ENCODE data around the gene RALGAPA2. TPM values are rescaled to one million over a fixed set of nuclear protein-coding genes. Genes with fewer than 3 reads are reported as not detected.

Gene RALGAPA2
- total RNA-seq, 3 donors from 2014 or later (not counting 1 experiment from before 2014, with no cell fraction given): 26.6 to 33.9 (median 33.1) TPM

DNA sequence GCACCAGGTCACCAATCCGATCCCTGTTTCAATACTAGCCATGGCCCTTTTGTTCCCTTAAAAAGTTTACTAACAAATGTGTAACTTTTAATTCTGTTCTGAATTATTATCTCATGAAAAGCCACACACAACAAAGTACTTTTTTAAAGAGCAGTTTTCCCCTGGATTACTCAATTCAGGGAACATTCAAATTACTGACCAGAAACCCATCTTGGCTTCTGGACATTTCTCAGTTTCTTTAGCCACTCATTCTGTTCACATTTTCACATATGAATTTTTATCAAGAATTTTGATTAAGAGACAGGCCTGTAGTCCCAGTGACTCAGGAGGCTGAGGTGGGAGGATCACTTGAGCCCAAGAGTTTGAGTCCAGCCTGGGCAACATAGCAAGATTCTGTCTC is 297.1 kb downstream of the RALGAPA2 start:
- H3K4me3 ChIP-seq (ENCODE audit: low read length): no peak overlapping the region
- TF ChIP-seq, protein P1, sequence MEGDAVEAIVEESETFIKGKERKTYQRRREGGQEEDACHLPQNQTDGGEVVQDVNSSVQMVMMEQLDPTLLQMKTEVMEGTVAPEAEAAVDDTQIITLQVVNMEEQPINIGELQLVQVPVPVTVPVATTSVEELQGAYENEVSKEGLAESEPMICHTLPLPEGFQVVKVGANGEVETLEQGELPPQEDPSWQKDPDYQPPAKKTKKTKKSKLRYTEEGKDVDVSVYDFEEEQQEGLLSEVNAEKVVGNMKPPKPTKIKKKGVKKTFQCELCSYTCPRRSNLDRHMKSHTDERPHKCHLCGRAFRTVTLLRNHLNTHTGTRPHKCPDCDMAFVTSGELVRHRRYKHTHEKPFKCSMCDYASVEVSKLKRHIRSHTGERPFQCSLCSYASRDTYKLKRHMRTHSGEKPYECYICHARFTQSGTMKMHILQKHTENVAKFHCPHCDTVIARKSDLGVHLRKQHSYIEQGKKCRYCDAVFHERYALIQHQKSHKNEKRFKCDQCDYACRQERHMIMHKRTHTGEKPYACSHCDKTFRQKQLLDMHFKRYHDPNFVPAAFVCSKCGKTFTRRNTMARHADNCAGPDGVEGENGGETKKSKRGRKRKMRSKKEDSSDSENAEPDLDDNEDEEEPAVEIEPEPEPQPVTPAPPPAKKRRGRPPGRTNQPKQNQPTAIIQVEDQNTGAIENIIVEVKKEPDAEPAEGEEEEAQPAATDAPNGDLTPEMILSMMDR (IDR thresholded peaks at IDR 0.05): no peak
- no peak overlapping the region for H3K4me3 Mint-ChIP-seq
- no peaks in the 10 kb centered on the region for H3K9me3 ChIP-seq (ENCODE audit: control insufficient read depth, insufficient read depth, low read length)
- H3K27ac ChIP-seq (ENCODE audit: low read length): no peak overlapping the region
- no peak for DNase-seq
- no peaks in the 10 kb centered on the region for H3K27me3 ChIP-seq (ENCODE audit: control insufficient read depth, insufficient read depth, low read length)
- WGBS (ENCODE audit: insufficient coverage): 100% methylated on average over 1 of the region's 1 CpG
- no peak for ATAC-seq
- no peaks in the 10 kb centered on the region for H3K9me3 Mint-ChIP-seq
- intact Hi-C loops (cut with micrococcal nuclease): no loop called here
- H3K27me3 Mint-ChIP-seq (ENCODE audit: low read depth in 2 of 2): no peaks in the 10 kb centered on the region
- H3K36me3 Mint-ChIP-seq: peaks cover 6% of the 10 kb centered on the region
- no peaks in the 10 kb centered on the region for H3K4me1 ChIP-seq (ENCODE audit: control insufficient read depth, insufficient read depth, low read length)
- H3K4me1 Mint-ChIP-seq: peaks cover 8 to 11% of the 10 kb centered on the region in 2 donors
- H3K36me3 ChIP-seq (ENCODE audit: control insufficient read depth, insufficient read depth, low read length): no peaks in the 10 kb centered on the region
- H3K27ac Mint-ChIP-seq: no peak overlapping the region

DNA sequence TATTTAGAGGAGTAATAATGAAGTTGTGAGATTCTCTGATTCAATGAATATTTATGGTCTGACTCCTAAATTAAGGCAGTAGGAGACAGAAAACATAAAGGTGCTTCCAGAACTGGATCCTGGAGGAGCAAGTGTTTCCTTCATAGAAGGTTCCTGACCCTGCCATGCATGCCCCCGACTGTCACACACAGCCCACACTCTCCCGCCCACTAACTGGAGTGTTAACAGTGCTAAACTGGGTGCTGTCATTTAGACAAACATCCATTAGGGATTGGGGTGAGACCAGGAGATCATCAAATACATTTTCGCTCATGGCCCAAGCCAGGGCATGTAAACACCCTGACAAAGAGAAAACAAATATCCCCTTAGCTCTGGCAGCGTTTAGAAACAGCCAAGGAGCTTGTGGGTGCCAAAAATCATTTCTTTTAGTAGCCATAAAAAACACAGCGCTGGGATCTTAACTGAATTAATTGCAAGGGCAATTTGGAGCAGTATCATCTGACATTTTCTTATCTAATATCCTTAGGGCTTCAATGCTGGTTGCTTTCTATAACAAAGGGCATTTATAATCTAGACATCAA is 297.7 kb downstream of the RALGAPA2 start:
- 90% methylated on average over 5 of the region's 5 CpGs for WGBS (ENCODE audit: insufficient coverage)
- intact Hi-C loops (cut with micrococcal nuclease): no loop called here

DNA sequence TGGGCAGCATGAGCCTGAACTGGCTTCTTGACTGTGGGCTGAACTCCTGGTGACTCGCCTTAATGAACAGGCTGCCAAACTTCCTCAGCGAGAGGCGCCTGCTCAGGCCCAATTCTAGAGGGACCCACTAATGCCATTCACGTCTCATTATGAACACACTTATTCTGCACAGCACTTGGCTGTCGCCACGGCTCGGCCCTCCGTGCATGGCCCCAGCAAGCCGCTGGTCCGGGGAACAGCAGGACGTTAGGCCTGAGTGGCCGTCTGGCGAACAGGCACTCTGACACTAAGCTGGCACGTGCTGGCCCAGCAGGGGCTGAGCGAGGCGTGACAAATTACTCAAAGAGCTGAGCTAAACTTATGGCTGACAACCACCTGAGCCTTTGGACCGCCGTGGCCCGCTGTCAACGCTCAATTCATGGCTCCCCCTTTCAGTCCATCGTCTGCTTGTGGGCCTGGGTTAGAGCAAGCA is 298.6 kb downstream of the RALGAPA2 start:
- peaks cover 6% of the 10 kb centered on the region for H3K36me3 Mint-ChIP-seq
- Histone ChIP-seq H3K4me1 (ENCODE audit: control insufficient read depth, insufficient read depth, low read length) (no peaks in the 10 kb centered on the region), H3K27me3 (ENCODE audit: control insufficient read depth, insufficient read depth, low read length) (no peaks in the 10 kb centered on the region), H3K27ac (ENCODE audit: low read length) (no peak overlapping the region), H3K36me3 (ENCODE audit: control insufficient read depth, insufficient read depth, low read length) (no peaks in the 10 kb centered on the region), H3K9me3 (ENCODE audit: control insufficient read depth, insufficient read depth, low read length) (no peaks in the 10 kb centered on the region), H3K4me3 (ENCODE audit: low read length) (no peak overlapping the region)
- no peak for DNase-seq
- H3K9me3 Mint-ChIP-seq: no peaks in the 10 kb centered on the region
- no peak overlapping the region for H3K4me3 Mint-ChIP-seq
- H3K27me3 Mint-ChIP-seq (ENCODE audit: low read depth in 2 of 2): no peaks in the 10 kb centered on the region
- TF ChIP-seq, protein P1 (IDR thresholded peaks at IDR 0.05): no peak
- WGBS (ENCODE audit: insufficient coverage): 97% methylated on average over 21 of the region's 21 CpGs
- intact Hi-C loops (cut with micrococcal nuclease): no loop called here
- peaks cover 8 to 11% of the 10 kb centered on the region in 2 donors for H3K4me1 Mint-ChIP-seq
- no peak for ATAC-seq
- no peak overlapping the region for H3K27ac Mint-ChIP-seq

More for the DNA sequence above, 297.7 kb downstream of the RALGAPA2 start:
- H3K27ac ChIP-seq (ENCODE audit: low read length): no peak overlapping the region
- H3K36me3 ChIP-seq (ENCODE audit: control insufficient read depth, insufficient read depth, low read length): no peaks in the 10 kb centered on the region
- DNase-seq (no peak), ATAC-seq (no peak)
- TF ChIP-seq, protein P1 (IDR thresholded peaks at IDR 0.05): no peak
- no peaks in the 10 kb centered on the region for H3K9me3 Mint-ChIP-seq
- H3K4me1 ChIP-seq (ENCODE audit: control insufficient read depth, insufficient read depth, low read length): no peaks in the 10 kb centered on the region
- H3K4me3 Mint-ChIP-seq: no peak overlapping the region
- no peaks in the 10 kb centered on the region for H3K27me3 Mint-ChIP-seq (ENCODE audit: low read depth in 2 of 2)
- H3K27me3 ChIP-seq (ENCODE audit: control insufficient read depth, insufficient read depth, low read length): no peaks in the 10 kb centered on the region
- no peak overlapping the region for H3K4me3 ChIP-seq (ENCODE audit: low read length)
- H3K9me3 ChIP-seq (ENCODE audit: control insufficient read depth, insufficient read depth, low read length): no peaks in the 10 kb centered on the region
- no peak overlapping the region for H3K27ac Mint-ChIP-seq
- peaks cover 6% of the 10 kb centered on the region for H3K36me3 Mint-ChIP-seq
- H3K4me1 Mint-ChIP-seq: peaks cover 8 to 11% of the 10 kb centered on the region in 2 donors

DNA sequence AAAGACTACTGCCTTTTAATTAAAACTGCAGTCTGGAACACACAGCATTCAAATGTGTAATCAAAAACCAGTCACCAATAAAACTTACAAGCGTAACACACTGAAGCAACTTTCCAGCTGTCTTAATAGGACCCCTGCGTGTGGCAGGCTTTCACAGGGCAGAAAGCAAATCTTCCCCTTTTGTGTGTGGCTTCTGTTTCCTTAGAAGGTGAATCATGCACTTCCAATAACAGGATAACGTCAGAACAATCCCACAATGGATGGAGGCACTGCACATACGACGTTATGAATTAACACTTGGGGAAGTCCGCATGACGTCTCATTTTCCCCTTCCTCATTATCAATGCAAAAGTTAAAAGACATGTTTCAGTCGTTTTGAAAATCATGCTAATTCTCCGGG is 299.7 kb downstream of the RALGAPA2 start:
- Mint-ChIP-seq H3K9me3 (no peaks in the 10 kb centered on the region), H3K36me3 (peaks cover 6% of the 10 kb centered on the region), H3K4me1 (peaks cover 3 to 4% of the 10 kb centered on the region in 2 donors), H3K4me3 (no peak overlapping the region), H3K27ac (no peak overlapping the region), H3K27me3 (ENCODE audit: low read depth in 2 of 2) (no peaks in the 10 kb centered on the region)
- 63% methylated on average over 9 of the region's 9 CpGs for WGBS (ENCODE audit: insufficient coverage)
- intact Hi-C loops (cut with micrococcal nuclease): no loop called here
- Histone ChIP-seq H3K9me3 (ENCODE audit: control insufficient read depth, insufficient read depth, low read length) (no peaks in the 10 kb centered on the region), H3K4me3 (ENCODE audit: low read length) (no peak overlapping the region), H3K4me1 (ENCODE audit: control insufficient read depth, insufficient read depth, low read length) (no peaks in the 10 kb centered on the region), H3K36me3 (ENCODE audit: control insufficient read depth, insufficient read depth, low read length) (no peaks in the 10 kb centered on the region), H3K27ac (ENCODE audit: low read length) (no peak overlapping the region), H3K27me3 (ENCODE audit: control insufficient read depth, insufficient read depth, low read length) (no peaks in the 10 kb centered on the region)
- no peak for ATAC-seq
- TF ChIP-seq, protein P1 (IDR thresholded peaks at IDR 0.05): no peak
- no peak for DNase-seq

Measured in natural killer cell (primary cell).